ENCODE measurements around the gene COL18A1. TPM values are rescaled to one million over a fixed set of nuclear protein-coding genes. Genes with fewer than 3 reads are reported as not detected.
A peak's percentile ranks its signal among the peaks of the same experiment; 100 is the strongest.
"Not testable (repeated sequence)": the region's sequence is repeated elsewhere in the genome, so short reads cannot be mapped to it uniquely, and the experiment has no call there.

Gene COL18A1
- total RNA-seq, 4 donors from 2014 or later, result 18.6 to 85.0 (median 33.0) TPM

DNA sequence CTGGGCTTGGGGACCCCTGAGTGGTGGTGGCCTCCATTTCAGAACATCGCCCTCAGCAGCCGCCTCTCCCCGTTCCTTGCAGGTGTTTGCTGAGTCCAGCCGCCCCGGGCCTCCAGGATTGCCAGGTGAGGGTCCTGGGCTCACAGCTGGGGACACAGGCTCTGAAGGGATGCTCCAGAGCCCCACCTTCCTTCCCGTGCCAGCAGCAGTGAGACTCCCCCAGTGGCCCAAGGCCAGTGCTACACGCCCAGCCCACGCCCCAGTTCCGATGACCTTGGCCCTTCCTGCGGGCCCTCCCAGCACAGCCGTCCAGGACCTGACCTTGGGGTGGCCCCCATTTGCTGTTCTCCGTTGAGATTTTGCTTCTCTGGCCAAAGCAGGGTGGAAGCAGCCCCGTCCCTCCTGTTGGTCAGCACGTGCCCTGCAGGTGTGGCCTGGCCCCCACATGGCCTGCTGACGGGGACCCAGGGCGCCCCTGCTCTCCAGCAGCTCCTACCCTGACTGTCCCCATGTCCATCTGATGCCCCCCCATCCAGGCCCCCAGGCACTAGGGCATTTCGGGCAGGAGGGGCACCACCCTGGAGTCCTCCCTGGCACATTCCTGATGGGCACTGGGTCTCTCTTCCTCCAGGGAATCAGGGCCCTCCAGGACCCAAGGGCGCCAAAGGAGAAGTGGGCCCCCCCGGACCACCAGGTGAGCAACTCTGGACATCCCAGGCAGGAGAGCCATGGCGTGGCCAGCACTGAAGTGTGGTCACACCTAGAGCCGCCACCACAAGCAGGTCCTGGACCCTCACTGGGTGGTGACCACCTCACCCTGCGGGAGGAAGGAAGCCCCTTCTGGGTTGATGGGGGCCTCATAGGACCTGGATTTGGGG lies 92.2 kb downstream of the COL18A1 start:
- no peaks in the 10 kb centered on the region for H3K9me3 ChIP-seq
- TF ChIP-seq, protein P1, sequence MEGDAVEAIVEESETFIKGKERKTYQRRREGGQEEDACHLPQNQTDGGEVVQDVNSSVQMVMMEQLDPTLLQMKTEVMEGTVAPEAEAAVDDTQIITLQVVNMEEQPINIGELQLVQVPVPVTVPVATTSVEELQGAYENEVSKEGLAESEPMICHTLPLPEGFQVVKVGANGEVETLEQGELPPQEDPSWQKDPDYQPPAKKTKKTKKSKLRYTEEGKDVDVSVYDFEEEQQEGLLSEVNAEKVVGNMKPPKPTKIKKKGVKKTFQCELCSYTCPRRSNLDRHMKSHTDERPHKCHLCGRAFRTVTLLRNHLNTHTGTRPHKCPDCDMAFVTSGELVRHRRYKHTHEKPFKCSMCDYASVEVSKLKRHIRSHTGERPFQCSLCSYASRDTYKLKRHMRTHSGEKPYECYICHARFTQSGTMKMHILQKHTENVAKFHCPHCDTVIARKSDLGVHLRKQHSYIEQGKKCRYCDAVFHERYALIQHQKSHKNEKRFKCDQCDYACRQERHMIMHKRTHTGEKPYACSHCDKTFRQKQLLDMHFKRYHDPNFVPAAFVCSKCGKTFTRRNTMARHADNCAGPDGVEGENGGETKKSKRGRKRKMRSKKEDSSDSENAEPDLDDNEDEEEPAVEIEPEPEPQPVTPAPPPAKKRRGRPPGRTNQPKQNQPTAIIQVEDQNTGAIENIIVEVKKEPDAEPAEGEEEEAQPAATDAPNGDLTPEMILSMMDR (IDR thresholded peaks at IDR 0.05), result no peak
- no peak for TF ChIP-seq POLR2A (IDR thresholded peaks at IDR 0.05)
- no peaks in the 10 kb centered on the region for H3K4me1 ChIP-seq
- H3K27me3 ChIP-seq, result no peaks in the 10 kb centered on the region
- peaks cover 0 to 12% (median 0%) of the 10 kb centered on the region in 3 donors for H3K36me3 ChIP-seq
- no peak overlapping the region for H3K4me3 ChIP-seq
- DNase-seq, result no peak
- H3K27ac ChIP-seq, result no peak overlapping the region

DNA sequence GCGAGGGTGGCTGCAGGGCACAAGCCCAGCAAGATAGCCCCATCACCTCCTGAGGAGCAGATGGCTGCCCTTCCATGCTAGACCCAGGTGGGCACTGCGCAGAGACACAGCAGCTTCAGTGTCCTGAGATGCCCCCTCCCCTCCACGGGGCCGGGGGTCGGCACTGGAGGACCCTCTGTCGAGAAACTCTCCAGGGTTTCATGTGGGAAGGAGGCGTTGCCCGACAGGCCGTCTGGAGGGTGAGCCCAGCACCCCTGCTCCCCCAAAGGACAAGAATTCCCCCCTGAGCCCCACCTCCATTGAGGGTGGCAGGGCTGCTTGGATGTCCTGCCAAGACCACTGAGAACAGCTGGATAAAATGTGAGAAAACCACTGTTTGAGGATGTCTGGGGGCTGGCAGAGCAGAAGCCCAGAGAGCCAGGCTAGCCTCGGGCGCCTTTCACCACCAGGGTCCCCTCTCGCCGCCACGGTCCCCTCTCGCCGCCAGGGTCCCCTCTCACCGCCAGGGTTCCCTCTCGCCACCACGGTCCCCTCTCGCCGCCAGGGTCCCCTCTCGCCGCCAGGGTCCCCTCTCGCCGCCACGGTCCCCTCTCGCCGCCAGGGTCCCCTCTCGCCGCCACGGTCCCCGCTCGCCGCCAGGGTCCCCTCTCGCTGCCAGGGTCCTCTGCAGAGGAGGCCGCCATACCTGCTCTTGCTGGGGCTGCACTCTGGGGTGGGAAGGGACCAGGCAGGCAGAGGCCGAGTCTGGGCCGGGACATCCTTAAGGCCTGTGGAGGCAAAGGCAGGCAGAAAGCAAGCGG lies 93.1 kb downstream of the COL18A1 start:
- H3K4me3 ChIP-seq, result no peak overlapping the region
- no peaks in the 10 kb centered on the region for H3K27me3 ChIP-seq
- no peak for TF ChIP-seq POLR2A (IDR thresholded peaks at IDR 0.05)
- TF ChIP-seq, protein P1 (IDR thresholded peaks at IDR 0.05), result no peak
- H3K27ac ChIP-seq, result no peak overlapping the region
- H3K9me3 ChIP-seq, result no peaks in the 10 kb centered on the region
- peaks cover 0 to 12% (median 0%) of the 10 kb centered on the region in 3 donors for H3K36me3 ChIP-seq
- H3K4me1 ChIP-seq, result no peaks in the 10 kb centered on the region
- DNase-seq, result peak in 1 of 3 donors; percentile 42

DNA sequence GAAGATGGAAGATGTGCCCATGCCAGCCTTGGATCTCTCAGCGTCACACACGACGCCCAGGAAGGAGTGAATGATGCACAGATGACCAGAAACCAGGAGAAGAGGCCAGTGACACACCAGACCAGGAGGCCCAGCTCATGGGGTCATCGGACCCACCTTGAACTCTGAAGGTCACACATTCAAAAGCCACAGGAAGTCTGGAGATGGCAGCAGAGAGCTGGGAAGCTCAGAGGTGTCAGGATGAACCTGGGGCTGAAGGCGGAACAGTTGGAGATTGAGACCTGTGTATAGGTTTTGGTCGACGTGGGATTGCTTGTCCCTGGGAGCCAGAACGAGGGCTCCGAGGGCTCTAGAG lies 93.7 kb downstream of the COL18A1 start:
- no peaks in the 10 kb centered on the region for H3K27me3 ChIP-seq

DNA sequence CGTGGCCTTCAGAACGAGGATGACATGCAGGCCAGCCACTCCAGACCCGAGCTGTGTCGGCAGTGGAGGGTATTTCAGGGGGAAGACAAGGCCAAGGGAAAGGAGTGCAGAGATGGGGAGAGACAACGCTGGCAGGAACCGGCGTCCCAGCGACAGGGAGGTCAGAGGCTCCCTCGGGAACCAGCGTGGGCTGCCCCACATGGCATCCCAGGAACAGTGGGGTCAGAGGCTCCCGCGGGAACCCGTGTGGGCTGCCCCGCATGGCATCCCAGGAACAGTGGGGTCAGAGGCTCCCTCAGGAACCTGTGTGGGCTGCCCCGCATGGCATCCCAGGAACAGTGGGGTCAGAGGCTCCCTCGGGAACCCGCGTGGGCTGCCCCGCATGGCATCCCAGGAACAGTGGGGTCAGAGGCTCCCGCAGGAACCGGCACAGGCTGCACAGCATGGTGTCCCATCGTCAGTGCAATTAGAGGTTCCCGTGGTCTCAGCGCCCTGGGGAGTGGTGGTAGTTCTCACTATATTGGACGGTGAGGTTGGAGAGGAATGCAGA lies 94.3 kb downstream of the COL18A1 start:
- no peak for TF ChIP-seq POLR2A (IDR thresholded peaks at IDR 0.05)
- TF ChIP-seq, protein P1 (IDR thresholded peaks at IDR 0.05), result no peak
- no peaks in the 10 kb centered on the region for H3K27me3 ChIP-seq
- no peaks in the 10 kb centered on the region for H3K9me3 ChIP-seq
- H3K27ac ChIP-seq, result no peak overlapping the region
- DNase-seq, result peak in 1 of 3 donors; percentile 34
- H3K4me3 ChIP-seq, result no peak overlapping the region
- no peaks in the 10 kb centered on the region for H3K4me1 ChIP-seq
- peaks cover 0 to 12% (median 0%) of the 10 kb centered on the region in 3 donors for H3K36me3 ChIP-seq

More for the DNA sequence above, 93.7 kb downstream of the COL18A1 start:
- no peak for TF ChIP-seq POLR2A (IDR thresholded peaks at IDR 0.05)
- TF ChIP-seq, protein P1 (IDR thresholded peaks at IDR 0.05), result peak in 2 of 6 experiments; percentile 23 to 28
- no peak overlapping the region for H3K27ac ChIP-seq
- peaks cover 0 to 12% (median 0%) of the 10 kb centered on the region in 3 donors for H3K36me3 ChIP-seq
- H3K4me3 ChIP-seq, result no peak overlapping the region
- H3K4me1 ChIP-seq, result no peaks in the 10 kb centered on the region
- no peak for DNase-seq
- H3K9me3 ChIP-seq, result no peaks in the 10 kb centered on the region

DNA sequence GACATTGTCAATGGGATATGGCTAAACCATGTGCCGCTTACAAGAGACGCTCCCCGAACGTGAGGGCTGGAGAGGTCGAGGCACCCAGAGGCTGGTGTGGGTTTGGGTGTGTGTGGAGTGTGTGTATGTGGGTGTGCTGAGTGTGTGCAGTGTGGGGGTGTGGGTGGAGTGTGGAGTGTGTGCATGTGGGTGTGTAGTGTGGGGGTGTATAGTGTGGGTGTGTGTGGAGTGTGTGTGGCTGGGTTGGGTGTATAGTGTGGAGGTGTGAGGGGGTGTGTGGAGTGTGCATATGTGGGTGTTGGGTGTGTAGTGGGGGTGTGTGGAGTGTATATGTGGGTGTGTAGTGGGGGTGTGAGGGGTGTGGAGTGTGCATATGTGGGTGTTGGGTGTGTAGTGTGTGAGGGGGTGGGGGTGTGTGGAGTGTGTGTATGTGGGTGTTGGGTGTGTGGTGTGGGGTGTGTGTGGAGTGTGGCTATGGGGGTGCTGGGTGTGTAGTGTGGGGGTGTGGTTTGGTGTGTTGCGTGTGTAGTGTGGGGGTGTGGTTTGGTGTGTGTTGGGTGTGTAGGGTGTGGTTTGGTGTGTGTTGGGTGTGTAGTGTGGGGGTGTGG lies 95.1 kb downstream of the COL18A1 start:
- H3K27me3 ChIP-seq, result no peaks in the 10 kb centered on the region
- TF ChIP-seq, protein P1 (IDR thresholded peaks at IDR 0.05), result no peak
- TF ChIP-seq POLR2A (IDR thresholded peaks at IDR 0.05), result no peak
- H3K36me3 ChIP-seq, result peaks cover 0 to 12% (median 0%) of the 10 kb centered on the region in 3 donors
- no peaks in the 10 kb centered on the region for H3K4me1 ChIP-seq
- no peaks in the 10 kb centered on the region for H3K9me3 ChIP-seq
- DNase-seq, result peak in 1 of 3 donors; percentile 36
- no peak overlapping the region for H3K4me3 ChIP-seq
- H3K27ac ChIP-seq, result no peak overlapping the region

DNA sequence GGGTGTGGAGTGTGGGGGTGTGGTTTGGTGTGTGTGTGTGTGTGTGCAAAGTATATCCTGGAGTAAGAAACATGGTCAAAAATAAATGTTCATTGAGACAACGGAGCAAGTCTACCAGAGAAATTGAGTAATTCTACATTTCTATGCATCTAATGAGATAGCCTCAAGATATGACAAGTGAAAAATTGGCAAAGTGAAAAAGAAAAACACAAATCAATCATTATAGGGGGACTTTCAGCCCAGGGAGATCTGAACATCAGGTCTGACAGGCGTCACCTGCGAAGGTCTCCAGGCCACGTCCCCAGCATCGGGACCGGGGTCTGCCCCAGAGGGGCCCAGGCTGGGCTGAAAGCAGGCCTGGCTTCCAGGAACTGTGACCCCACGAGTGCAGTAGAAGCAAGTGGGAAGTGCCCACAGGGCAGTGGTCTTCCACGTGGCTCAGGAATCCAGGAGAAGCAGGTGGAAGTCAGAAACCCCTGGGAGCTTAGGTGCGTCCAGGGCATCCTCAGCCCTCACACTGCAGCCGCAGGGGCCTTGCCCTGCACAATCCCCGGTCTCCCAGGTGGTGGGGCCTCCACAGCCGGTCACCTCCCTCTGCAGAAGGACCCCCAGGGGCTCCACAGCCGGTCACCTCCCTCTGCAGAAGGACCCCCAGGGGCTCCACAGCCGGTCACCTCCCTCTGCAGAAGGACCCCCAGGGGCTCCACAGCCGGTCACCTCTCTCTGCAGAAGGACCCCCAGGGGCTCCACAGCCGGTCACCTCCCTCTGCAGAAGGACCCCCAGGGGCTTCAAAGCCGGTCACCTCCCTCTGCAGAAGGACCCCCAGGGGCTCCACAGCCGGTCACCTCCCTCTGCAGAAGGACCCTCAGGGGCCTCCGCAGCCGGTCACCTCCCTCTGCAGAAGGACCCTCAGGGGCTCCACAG lies 96.4 kb downstream of the COL18A1 start:
- not testable (repeated sequence) for H3K27me3 ChIP-seq, H3K4me1 ChIP-seq, H3K27ac ChIP-seq, H3K9me3 ChIP-seq, H3K36me3 ChIP-seq, H3K4me3 ChIP-seq
- peak in 1 of 3 donors; percentile 15 for DNase-seq
